GM19035 (cell line): ENCODE measurements around the gene VHLL.
A peak's percentile ranks its signal among the peaks of the same experiment; 100 is the strongest.

Experiments
- ATAC-seq: cut with Tn5 transposase; IDR thresholded peaks from one replicate; pipeline ENCODE4 v1.9.1; 2021; ENCODE audit not compliant: unreplicated experiment

The VHLL gene

GRCh38 chr1:156291226-156292061 lies 7.7 kb downstream of the VHLL start:
- ATAC-seq: no peak

GRCh38 chr1:156289857-156290256 lies 9.2 kb downstream of the VHLL start:
- ATAC-seq: no peak

GRCh38 chr1:156286061-156286460 lies 13.0 kb downstream of the VHLL start:
- ATAC-seq: no peak

GRCh38 chr1:156285437-156285836 lies 13.7 kb downstream of the VHLL start:
- ATAC-seq: no peak

- no peak for ATAC-seq
Measured at GRCh38 chr1:156284757-156285156, 14.3 kb downstream of the VHLL start.

- no peak for ATAC-seq
Measured at GRCh38 chr1:156284112-156284511, 15.0 kb downstream of the VHLL start, which contains the start of gene TMEM79. Gene TMEM79, plus strand, starts transcription at chr1:156284325. Its CDS starts 902 bp downstream, at chr1:156285227.

- no peak for ATAC-seq
Measured at GRCh38 chr1:156283521-156283920, 15.6 kb downstream of the VHLL start.

GRCh38 chr1:156282479-156283222 lies 16.5 kb downstream of the VHLL start, which contains the start of gene SMG5:
Gene SMG5, minus strand, starts transcription at chr1:156282825. Its CDS starts 145 bp downstream, at chr1:156282680.
- ATAC-seq: peak; percentile 73

- ATAC-seq: no peak
Measured at GRCh38 chr1:156281693-156282478, 17.2 kb downstream of the VHLL start.

- no peak for ATAC-seq
Measured at GRCh38 chr1:156281281-156281680, 17.8 kb downstream of the VHLL start.

GRCh38 chr1:156279837-156280236 lies 19.3 kb downstream of the VHLL start:
- no peak for ATAC-seq

- ATAC-seq: no peak
Measured at GRCh38 chr1:156276966-156277381, 22.1 kb downstream of the VHLL start.

GRCh38 chr1:156276532-156276931 lies 22.6 kb downstream of the VHLL start:
- ATAC-seq: no peak

- no peak for ATAC-seq
Measured at GRCh38 chr1:156270314-156270713, 28.8 kb downstream of the VHLL start.

- ATAC-seq: no peak
Measured at GRCh38 chr1:156268336-156268735, 30.8 kb downstream of the VHLL start.

- ATAC-seq: no peak
Measured at GRCh38 chr1:156266051-156266450, 33.1 kb downstream of the VHLL start.

GRCh38 chr1:156263288-156263655 lies 35.8 kb downstream of the VHLL start:
- no peak for ATAC-seq

- no peak for ATAC-seq
Measured at GRCh38 chr1:156262461-156263287, 36.4 kb downstream of the VHLL start.

- no peak for ATAC-seq
Measured at GRCh38 chr1:156260896-156261295, 38.2 kb downstream of the VHLL start.

- ATAC-seq: no peak
Measured at GRCh38 chr1:156259805-156260204, 39.3 kb downstream of the VHLL start.
